Measurements from ENCODE around the gene ZBTB38. TPM values are rescaled to one million over a fixed set of nuclear protein-coding genes. Genes with fewer than 3 reads are reported as not detected.

The ZBTB38 gene
- total RNA-seq, 6 experiments from 2014 or later: 29.4 to 75.2 (median 36.6) TPM

DNA sequence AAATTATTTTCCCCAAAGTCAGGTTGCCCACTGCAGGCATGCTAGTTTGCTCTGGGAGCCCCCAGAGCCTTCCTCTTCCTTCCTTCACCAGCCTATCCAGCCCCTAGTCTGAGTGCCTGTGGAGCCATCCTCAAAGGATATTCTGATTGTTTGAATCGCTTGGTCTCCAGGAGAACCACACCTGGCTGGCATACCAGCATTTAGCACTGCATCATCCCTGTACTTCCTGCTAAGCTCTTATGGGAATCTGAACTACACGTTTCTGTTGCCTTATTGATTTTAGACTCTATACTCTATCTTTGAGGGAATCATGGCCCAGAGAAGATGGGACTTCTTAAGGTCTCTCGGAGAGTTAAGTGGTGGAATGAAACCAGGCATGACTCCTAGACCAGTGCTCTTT lies 26.3 kb downstream of the ZBTB38 start:
- no peak overlapping the region for H3K4me3 ChIP-seq
- H3K36me3 ChIP-seq: no peaks in the 10 kb centered on the region
- H3K27ac ChIP-seq: no peak overlapping the region
- H3K9me3 ChIP-seq: no peaks in the 10 kb centered on the region
- TF ChIP-seq POLR2A (IDR thresholded peaks at IDR 0.05): no peak
- TF ChIP-seq, protein P1, sequence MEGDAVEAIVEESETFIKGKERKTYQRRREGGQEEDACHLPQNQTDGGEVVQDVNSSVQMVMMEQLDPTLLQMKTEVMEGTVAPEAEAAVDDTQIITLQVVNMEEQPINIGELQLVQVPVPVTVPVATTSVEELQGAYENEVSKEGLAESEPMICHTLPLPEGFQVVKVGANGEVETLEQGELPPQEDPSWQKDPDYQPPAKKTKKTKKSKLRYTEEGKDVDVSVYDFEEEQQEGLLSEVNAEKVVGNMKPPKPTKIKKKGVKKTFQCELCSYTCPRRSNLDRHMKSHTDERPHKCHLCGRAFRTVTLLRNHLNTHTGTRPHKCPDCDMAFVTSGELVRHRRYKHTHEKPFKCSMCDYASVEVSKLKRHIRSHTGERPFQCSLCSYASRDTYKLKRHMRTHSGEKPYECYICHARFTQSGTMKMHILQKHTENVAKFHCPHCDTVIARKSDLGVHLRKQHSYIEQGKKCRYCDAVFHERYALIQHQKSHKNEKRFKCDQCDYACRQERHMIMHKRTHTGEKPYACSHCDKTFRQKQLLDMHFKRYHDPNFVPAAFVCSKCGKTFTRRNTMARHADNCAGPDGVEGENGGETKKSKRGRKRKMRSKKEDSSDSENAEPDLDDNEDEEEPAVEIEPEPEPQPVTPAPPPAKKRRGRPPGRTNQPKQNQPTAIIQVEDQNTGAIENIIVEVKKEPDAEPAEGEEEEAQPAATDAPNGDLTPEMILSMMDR (IDR thresholded peaks at IDR 0.05): no peak
- intact Hi-C loops (cut with DNase I): no loop called here
- WGBS (ENCODE audit: insufficient coverage, low coverage, low lambda C conversion rate, missing lambda C conversion rate): 79% methylated on average over 3 of the region's 3 CpGs
- no peak for DNase-seq
- H3K27me3 ChIP-seq: no peaks in the 10 kb centered on the region
- H3K4me1 ChIP-seq: peaks cover 0 to 11% (median 0%) of the 10 kb centered on the region in 4 donors
- no peak for ATAC-seq

DNA sequence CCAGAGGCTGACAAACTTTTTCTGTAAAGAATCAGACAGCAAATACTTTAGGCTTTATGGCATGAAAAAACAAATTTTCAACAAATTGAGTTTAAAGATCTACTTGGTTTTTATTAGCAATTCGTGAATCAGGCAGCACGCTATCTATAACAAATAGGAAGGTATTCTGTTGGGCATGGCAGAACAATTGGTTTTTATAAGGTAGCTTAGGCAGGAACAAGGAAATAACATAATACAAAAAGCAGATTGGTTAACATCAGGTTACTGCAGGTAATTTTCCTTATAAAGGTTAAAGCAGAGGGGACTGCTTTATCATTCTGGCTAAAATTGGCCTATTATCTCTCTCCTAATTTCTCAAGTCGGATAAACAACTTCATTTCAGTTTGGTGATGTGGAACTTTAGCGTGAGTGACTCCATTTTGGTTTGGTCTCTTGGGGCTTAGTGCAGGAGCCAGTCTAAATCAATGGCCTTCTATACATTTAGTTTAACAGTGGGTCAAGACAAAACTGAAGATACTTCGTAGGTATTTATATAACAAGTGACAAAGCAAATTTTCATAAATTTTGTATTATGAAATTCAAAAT lies 26.8 kb downstream of the ZBTB38 start:
- no peaks in the 10 kb centered on the region for H3K36me3 ChIP-seq
- DNase-seq (no peak), ATAC-seq (no peak)
- intact Hi-C loops (cut with DNase I): no loop called here
- TF ChIP-seq, protein P1 (IDR thresholded peaks at IDR 0.05): no peak
- TF ChIP-seq POLR2A (IDR thresholded peaks at IDR 0.05): no peak
- WGBS (ENCODE audit: insufficient coverage, low coverage, low lambda C conversion rate, missing lambda C conversion rate): 81% methylated on average over 4 of the region's 5 CpGs
- no peaks in the 10 kb centered on the region for H3K9me3 ChIP-seq
- H3K27ac ChIP-seq: no peak overlapping the region
- H3K4me3 ChIP-seq: no peak overlapping the region
- H3K27me3 ChIP-seq: no peaks in the 10 kb centered on the region
- H3K4me1 ChIP-seq: peaks cover 0 to 14% (median 1%) of the 10 kb centered on the region in 4 donors

DNA sequence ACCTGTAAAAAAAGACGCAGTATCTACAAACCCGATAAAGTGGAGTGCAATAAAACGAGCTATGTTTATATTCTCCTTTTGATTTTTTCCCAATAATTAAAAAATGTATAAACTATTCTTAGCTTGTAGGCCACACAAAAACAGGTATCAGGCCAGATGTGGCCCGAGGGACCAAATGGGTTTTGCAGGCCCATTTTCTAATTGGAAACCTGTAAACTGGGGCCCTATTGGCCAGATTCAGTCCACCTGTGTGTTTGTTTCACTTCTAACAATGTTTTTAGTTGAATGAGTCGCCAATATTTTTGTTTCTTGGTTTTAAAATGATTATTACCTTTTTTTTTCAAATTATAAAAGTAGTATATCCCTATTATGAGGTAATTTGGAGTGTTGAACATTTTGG lies 29.7 kb downstream of the ZBTB38 start:
- no peak overlapping the region for H3K4me3 ChIP-seq
- no peak overlapping the region for H3K27ac ChIP-seq
- intact Hi-C loops (cut with DNase I): no loop called here
- no peak for ATAC-seq
- H3K36me3 ChIP-seq: no peaks in the 10 kb centered on the region
- H3K9me3 ChIP-seq: no peaks in the 10 kb centered on the region
- peaks cover 0 to 21% (median 10%) of the 10 kb centered on the region in 4 donors for H3K4me1 ChIP-seq
- DNase-seq: no peak
- WGBS (ENCODE audit: insufficient coverage, low coverage, low lambda C conversion rate, missing lambda C conversion rate): 94% methylated on average over 5 of the region's 5 CpGs
- H3K27me3 ChIP-seq: no peaks in the 10 kb centered on the region
- TF ChIP-seq, protein P1 (IDR thresholded peaks at IDR 0.05): no peak
- TF ChIP-seq POLR2A (IDR thresholded peaks at IDR 0.05): no peak

DNA sequence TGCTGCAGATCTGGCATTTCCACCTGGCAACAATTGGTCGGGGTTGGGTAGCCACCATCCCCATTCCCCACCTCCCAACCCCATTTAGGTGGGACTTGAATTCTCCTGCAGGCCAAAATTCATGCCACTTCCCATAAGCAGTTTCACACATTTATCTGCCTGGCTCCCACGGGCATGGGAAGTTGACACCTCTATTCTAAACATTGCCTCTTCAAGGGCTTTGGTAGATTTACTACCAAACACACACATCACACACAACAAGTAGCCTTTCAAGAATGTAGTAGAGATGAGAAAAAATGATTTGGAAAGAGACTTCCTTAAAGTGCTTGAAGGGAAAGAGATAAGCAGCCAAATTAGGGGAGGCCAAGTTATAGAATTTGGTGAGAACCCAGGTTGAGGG lies 30.9 kb downstream of the ZBTB38 start:
- Histone ChIP-seq H3K9me3 (no peaks in the 10 kb centered on the region), H3K36me3 (peaks cover 0 to 4% (median 0%) of the 10 kb centered on the region in 4 donors), H3K4me3 (no peak overlapping the region), H3K27ac (peak overlapping the region in 2 of 3 donors; percentile 95 to 97), H3K27me3 (no peaks in the 10 kb centered on the region), H3K4me1 (peaks cover 0 to 21% (median 10%) of the 10 kb centered on the region in 4 donors)
- TF ChIP-seq, protein P1 (IDR thresholded peaks at IDR 0.05): no peak
- TF ChIP-seq POLR2A (IDR thresholded peaks at IDR 0.05): no peak
- 66% methylated on average over 2 of the region's 2 CpGs for WGBS (ENCODE audit: insufficient coverage, low coverage, low lambda C conversion rate, missing lambda C conversion rate)
- DNase-seq (no peak), ATAC-seq (no peak)
- intact Hi-C loops (cut with DNase I): no loop called here
